Measurements from ENCODE around the gene LRPAP1. TPM values are rescaled to one million over a fixed set of nuclear protein-coding genes. Genes with fewer than 3 reads are reported as not detected.
"Not testable (repeated sequence)": the region's sequence is repeated elsewhere in the genome, so short reads cannot be mapped to it uniquely, and the experiment has no call there.

The LRPAP1 gene
- polyA plus RNA-seq, 12 donors, result 61.0 to 164 (median 71.7) TPM

DNA sequence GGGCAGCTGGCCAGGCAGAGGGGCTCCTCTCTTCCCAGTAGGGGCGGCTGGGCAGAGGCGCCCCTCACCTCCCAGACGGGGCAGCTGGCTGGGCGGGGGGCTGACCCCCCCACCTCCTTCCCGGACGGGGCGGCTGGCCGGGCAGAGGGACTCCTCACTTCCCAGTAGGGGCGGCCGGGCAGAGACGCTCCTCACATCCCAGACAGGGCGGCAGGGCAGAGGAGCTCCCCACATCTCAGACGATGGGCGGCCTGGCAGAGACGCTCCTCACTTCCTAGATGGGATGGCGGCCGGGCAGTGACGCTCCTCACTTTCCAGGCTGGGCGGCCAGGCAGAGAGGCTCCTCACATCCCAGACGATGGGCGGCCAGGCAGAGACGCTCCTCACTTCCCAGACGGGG is 6.7 kb upstream of the LRPAP1 start:
- DNase-seq, result not testable (repeated sequence)

DNA sequence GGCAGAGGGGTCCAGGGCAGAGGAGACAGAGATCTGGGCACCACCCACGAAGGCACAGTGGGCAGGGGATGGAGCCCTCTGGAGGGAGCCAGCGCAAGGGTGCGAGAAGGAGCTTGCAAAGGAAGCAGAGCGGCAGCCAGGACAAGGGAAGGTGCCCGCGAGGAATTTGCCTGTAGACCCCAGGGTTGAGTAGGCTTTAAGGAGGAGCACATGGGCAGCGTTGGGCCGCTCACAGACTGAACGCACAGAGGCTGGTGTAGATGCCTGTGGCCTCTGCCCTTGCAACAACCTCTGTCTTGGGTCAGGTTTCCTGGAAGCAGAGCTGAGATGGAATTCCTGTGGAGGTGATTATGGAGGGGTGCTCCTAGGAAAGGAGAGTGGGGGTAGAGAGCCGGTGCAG is 3.6 kb upstream of the LRPAP1 start:
- DNase-seq, result not testable (repeated sequence)

DNA sequence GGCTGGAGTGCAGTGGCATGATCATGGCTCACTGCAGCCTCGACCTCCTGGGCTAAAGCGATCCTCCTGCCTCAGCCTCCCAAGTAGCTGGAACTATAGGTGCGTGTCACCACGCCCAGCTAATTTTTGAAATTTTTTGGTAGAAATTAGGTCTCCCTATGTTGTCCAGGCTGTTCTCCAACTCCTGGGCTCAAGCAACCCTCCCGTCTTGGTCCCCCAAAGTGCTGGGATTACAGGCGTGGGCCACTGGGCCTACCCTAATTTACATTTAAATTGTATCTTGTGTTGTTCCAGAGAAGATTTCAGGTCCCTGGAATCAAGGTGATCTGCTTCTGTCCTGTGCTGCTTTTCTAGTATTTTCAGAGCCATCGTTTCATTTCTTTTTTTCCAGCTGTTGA is 1.2 kb upstream of the LRPAP1 start:
- DNase-seq, result no peak

DNA sequence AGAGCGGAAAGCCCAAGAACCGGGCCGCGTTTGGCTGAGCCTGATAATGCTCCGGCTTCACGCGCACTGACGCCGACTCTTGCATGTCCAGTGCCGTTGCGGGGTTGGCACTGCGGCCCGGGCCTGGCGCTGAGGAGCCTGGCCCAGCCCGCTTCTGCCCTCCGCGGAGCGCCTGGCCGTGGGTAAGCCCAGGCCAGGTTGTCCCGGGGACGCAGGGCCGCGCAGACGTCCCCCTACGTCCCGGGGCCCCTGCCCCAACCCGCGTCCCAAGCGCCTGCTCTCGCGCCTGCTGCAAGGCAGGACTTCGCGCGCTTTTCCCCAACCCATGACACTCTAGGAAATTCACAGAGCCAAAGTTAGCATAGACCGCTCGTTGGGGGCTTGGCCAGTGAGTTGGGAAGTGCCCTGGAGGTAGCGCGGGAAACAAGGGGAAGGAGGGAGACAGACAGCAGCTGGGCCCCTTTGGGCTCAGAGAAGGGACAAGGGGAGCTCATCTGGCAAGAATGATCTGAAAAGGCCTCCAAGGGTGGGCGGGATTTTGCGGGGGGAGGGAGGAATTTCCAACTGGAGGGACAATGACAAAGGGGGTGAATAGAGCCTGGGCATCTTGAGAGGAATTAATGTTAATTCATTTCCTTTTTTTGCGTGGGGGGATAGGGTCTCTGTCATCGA is 665 bp upstream of the LRPAP1 start:
- DNase-seq, result no peak

DNA sequence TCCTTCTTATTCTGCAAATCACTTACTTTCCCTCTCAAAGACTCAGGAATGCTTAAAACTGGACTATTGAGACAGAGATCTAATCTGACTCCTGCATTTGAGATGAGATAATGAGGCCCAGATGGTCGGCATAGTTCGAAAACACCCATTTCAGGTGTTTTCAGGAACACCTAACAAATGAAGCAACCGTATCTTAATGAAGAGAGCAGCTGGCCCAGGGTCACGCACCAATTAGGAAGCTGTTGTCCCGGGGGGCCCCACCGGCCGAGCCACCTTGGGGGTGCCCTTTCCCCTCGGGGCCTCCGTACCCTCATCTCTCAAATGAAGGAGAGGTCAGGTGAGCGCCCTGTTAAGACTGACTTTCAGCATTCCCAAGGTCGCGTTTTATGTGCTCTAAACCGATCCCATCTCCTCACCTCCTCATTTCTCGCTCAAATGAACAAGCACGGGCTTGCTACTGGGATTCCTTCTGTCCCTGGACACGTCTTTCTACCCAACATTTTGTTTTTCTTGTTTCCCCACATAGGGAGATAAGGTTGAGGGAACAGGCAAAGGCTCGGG is 824 bp downstream of the LRPAP1 start:
- no peak for DNase-seq

DNA sequence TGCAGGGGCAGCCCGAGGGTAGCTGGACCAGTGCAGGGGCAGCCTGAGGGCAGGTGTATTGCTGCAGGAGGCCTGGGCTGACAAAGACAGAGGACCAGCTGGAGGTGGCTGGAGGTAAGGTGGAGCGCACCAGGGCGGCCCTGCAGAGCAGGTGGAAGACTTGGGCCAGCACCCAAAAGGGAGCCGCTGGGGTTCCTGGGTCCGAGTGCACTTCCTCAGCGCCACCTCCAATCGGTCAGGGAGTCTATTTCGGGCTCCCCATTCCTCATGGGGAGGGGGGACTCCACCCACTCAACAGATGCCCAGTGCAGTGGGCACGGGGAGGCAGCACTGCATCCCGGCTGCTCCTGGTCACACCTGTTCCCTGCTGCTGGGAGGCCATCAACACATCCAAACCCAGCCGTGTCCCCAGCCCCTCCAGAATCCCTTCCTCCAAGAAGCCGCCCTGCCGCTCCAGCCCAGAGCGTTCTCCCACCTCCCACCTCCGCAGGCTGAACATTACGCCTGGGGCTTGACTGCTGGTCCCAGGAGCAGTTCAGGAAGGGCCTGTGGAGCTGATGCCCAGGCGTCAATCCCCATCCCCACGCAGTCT is 1.5 kb downstream of the LRPAP1 start:
- no peak for DNase-seq

DNA sequence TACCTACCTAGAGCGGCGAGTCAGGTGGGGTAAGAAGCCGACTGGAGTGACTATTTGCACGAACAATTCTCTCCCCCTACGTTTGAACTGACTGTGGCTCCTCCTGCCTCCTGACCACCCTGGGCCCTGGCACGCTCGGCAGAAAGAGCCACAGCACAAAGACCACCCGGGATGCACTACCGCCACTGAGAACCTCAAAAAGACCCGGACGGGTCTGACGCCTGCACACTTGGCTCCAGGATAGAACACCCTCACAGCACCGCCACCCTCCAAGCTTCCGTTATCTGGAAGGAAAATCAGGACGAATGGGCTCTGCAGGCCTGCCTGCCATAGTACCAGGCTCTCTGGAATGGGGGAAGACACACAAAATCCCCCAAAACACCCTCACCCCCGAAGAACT is 2.2 kb downstream of the LRPAP1 start:
- no peak for DNase-seq

DNA sequence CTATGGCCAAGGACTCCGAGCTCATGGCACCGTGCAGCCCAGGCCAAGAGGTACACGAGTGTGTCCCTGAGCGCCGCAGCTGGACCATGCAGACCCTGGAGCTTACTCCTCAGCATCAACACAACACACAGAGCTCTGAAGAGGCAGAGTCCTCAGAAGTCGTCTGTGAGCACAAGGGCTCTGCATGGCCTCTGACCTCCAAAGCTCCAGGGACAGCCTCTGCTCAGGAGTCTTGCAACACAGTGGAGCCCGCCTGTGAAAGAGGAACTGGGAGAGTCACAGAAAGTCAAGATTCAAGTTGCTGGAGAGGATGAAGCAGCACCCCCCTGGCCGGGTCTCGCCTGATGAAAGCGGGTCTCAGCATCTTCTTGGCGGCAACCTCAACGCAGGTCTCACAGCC is 2.9 kb downstream of the LRPAP1 start:
- DNase-seq, result no peak

DNA sequence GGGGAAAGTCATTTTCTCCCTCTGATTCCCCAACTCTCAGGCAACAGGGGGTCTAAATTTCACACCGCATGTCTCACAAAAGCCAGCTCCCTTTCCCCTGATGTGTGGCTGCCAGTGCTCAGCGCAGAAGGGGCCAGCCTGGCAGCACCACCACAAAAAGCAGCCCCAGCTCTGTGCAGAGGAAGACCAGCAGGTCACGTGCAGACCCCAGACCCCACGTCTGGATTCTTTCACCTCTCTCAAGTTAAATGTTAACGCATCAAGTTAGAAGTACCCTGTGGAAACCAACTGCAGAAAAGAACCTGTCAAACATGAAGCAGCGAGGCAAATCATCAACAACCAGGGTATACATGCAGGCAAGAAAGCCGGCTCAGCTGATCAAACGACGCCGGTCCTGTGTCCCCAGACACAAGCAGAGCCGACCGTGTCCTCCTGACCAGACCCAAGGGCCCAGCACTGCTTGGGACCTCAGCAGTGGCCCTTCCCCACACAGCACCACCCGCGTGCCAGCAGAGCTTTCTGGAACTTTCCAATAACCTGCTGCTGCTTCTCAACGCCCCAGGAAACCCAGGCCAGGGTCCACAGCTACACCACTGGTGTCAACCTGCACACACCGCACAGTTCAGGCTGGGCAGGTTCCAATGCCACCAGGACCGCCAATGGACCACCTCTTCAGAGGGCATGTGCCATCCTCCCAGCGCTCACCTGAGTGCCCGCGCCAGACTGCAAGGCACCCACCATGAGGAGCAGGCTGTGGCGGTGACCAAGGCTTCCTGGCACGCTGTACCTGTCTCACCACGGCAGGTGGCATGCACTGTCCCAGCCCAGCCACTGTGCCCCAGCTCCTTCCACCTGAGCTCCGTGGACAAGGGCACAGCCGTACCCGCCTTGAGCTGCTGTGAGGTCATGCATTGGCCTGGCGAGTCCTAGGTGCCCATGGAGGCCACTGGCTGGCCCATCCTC is 4.0 kb downstream of the LRPAP1 start:
- DNase-seq, result no peak

DNA sequence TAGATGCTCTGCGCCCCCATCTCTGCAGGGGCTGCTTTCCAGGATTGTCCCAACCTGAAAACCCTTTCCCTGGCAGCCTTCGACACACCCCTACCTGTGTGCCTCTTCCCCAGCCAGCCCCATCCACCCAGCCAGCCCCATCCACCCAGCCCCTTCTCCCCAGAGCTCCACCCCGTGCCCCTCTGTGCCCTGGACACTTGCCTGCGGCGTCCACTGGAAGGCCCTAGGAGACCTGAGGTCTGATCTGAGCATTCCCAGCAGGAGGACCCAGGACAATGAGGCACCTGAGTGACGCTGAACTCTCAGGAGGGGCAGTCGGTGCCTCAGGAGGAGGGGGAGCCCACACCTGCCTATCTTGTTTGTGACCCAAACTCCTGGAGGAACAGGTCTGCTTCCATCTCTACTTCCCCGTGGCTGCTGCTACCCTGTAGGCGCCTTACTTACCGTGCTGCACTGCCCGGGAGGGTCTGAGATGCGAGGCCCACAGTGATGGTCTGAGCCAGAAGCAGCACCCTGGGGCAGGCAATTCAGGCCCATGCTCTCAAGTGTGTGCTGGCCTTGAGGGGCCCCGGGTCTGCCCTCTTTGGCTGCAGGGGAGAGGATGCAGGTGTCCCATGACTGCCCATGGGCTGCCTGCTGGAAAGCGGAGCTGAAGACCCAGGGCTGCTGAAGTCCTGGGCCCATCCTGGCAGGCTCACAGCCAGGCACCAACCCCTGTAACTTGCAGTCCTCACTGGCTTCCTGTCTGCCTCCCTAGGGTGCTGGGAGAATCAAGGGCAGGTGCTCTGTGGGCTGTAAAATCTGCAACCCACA is 4.9 kb downstream of the LRPAP1 start:
- DNase-seq, result no peak

DNA sequence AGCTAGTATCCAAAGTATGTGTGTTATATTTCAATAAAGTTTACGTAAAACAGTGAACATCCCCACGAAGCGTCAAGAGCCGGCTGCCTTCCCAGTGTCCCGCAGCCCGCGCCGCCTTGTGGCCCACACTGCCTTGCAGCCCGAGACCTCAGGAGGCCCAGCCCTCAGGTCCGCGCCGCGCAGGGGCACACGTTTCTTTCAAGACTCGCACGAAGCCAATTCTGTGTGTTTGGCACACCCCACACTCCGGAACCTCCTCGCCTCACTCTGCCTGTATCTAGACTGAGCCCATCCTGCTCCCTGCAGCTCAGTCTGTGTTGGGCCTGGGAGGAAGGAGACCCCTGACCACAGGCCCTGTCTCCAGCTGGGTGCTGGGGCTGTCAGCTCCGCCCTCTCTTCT is 5.8 kb downstream of the LRPAP1 start:
- no peak for DNase-seq

DNA sequence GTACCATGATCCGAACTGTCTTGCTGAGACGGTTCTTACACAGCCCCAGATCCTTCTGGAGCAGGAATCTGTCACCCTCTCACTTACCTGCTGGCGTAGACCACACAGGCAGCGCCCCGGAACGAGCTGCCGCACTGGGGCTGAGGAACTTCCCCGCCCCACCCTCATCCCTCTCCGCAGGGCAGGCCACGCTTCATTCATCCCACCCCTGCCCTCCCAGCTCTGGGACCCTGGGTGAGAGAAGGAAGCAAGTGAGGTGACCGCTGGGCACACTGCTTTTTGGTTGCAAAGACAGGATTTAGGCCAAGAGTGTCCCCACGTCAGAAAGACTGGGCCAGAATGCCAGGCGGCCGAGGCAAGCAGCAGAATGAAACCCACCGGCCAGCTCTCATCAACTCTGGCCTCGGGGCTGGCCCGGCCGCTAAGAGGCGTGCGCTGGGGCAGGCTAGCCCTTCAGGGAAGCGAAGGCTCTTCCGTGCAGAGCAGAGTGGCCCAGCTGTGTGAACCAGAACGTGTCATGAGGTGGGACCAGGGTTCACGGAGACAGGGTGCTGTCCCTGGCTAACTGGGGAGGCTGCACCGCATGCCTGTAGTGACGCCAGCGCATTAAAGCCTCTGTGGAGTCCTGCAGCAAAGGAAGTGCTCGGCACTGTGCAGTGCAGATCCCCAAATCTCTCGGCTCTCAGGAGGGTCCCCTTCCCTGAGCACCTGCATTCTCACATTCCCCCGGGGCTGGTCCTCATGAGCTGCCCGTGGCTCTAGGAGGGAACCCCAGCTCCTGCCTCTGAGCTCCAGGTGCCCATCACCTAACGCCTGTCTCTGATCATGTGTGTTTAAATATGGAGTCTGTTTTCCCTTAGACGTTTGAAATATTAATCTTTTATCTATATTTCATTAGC is 6.4 kb downstream of the LRPAP1 start:
- no peak for DNase-seq

DNA sequence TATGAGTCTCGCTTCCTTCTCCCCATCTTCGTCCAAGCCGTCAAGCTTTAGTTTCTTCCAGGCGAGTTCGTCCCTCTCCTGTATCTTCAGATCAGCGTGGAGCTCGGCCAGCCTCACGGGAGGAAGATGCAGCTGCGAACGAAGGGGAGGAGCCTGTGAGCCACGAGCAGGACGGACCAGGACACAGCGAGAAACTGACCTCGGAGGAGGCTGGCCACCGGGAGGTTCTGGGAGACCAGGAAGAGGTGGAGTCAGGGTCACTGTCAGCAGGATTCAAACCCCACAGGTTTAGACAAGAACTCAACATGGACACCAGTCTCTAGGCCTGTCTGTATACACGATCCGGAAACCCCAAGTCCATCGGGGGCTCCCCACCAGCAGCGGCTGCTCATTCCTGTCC is 7.3 kb downstream of the LRPAP1 start:
- no peak for DNase-seq

DNA sequence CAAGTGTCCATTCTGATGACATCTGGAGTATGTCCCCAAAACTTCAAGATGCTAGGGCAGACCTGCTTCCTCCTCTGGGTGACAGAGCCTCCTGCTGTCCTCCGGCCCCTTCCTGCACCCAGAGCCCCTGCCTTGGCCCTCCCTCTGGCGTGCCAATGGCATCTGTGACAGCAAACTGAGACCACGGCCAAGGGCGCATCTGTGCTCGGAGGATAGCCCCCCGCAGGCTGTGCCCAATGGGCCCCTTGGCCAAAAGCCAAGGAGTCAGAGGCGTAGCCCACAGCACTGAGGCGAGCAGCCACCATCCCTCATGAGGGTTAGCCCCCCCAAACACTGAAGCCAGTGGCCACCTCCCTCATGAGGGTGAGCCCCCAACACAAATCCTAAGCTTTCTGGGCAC is 7.9 kb downstream of the LRPAP1 start:
- no peak for DNase-seq

DNA sequence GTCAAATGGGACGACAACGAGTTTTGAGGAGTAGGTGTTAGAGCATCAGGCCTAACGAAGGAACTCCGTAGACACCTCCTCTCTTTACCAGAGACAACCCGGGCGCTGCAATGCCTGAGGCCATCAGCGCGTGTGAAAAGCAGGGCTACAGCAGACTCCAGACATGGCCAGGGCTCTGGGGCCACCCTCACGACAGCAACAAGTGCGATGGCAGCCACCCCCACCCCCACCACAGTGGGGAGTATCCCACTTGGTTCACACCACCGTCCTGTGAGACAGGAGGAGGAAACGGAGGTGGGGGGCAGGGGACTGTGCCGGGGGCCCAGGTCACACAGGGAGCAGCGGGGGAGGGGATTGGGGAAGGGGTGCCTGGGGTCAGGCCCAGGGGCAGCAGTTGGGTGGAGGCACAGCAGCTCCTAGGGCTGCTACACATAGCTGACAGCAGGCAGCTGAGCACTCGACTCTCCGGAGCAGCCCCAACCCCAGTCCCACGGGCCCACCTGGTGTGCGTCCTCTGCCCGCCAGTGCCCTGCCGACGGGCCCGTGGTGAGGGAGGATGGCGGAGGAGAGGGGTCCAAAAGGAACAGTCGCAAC is 8.5 kb downstream of the LRPAP1 start:
- no peak for DNase-seq

DNA sequence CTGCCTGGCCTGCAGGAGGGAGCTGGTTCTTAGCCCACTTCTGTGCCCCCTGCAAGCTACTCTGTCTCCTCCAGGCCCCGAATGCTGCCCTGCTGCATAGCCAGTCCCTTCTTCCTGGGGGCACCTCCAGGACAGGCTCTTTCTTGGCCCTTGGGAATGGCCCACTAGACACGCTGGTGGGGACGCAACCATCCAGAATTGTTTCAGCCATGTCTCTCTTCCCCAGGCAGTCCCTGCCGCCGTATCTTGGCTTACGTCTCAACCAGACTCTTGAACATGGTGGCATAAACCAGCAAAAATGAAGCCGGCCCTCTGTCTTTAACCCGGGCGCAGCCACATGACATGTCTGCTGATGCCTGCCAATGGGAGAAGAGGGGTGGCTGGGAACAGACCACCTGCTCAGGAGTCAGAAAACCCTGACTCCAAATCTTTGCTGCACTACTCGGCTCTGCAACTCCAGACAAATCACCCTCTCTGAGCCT is 9.0 kb downstream of the LRPAP1 start:
- no peak for DNase-seq

DNA sequence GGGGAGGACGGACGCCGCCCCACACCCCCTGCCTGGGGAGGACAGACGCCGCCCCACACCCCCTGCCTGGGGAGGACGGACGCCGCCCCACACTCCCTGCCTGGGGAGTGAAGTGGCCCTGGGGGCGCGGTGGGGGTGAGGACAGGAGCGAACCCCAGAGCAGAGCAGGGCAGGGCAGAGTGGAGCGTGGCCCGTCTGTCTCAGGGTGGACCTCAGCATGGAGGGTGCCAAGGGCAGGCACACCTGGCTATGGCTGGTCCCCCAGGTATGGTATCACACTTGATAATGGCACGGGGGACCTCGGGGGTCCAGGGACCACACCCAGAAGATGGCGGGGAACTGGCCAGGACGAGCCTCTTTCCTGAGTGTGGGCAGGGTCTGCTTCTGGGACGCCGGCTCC is 9.6 kb downstream of the LRPAP1 start:
- no peak for DNase-seq

DNA sequence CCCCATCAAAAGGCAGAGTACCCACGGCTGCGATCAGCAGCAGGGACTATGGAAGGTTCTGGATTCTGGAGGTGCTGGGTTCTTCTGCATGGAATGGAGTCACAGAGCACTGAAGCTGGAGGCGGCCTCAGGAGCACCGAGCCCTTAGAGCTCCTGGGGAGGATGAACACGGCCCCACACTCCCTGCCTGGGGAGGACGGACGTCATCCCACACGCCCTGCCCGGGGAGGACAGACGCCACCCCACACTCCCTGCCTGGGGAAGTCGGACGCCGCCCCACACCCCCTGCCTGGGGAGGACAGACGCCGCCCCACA is 9.9 kb downstream of the LRPAP1 start:
- no peak for DNase-seq

DNA sequence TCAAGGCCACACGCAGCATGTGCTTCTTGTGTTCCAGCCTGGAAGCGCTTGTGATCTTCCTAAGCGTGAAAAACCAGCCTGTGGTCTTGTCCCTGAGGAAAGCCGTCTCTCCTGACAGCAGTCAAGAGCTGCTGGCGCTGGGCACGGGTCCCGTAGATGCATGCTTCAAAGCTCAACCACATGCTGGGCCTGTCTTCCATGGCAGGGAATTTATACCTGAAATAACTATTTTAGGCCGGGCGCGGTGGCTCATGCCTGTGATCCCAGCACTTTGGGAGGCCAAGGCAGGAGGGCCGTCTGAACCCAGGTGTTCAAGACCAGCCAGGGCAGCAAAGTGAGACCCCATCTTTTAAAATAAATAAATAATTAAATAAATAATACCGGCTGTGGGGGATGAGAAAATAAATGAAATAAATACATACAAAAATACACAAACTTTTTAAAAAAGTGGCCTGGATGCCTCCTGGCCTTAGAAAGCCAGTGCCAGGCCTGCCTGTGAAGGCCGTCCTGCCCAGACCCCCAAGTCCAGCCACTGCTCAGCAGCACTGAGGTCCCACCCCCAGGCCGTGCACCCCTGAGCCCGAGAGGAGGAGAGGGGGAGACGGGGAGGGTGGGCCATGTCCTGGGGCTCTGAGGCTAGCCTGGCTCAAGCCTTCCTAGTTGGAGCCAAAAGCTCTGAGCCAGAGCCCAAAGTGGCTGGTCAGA is 10.4 kb downstream of the LRPAP1 start:
- no peak for DNase-seq

Measured in muscle of arm (tissue), 12 donors.